Measurements from ENCODE around the gene SPINK4. TPM values are rescaled to one million over a fixed set of nuclear protein-coding genes. Genes with fewer than 3 reads are reported as not detected.

The SPINK4 gene
- total and polyA plus RNA-seq, 4 donors = not detected

GRCh38 chr9:33242609-33243134 is 2.7 kb downstream of the SPINK4 start:
- no peaks in the 10 kb centered on the region for H3K9me3 ChIP-seq (ENCODE audit: control insufficient read depth in 4 of 4, insufficient read depth in 3 of 4, low read length in 3 of 4)
- no peak overlapping the region for H3K9ac ChIP-seq (ENCODE audit: insufficient read depth in 1 of 2, low read length in 2 of 2)
- 73 to 80% methylated on average over 6 of the region's 6 CpGs for WGBS, 2 donors
- peaks cover 0 to 13% (median 3%) of the 10 kb centered on the region in 5 donors for H3K4me1 ChIP-seq (ENCODE audit: control insufficient read depth in 5 of 5, insufficient read depth in 5 of 5, low read length in 5 of 5)
- ATAC-seq (ENCODE audit: insufficient read depth, low FRiP score) (no peak), DNase-seq (peak in 1 of 3 donors; percentile 63)
- peaks cover 0 to 16% (median 0%) of the 10 kb centered on the region in 3 donors for H3K27me3 ChIP-seq (ENCODE audit: control insufficient read depth in 3 of 3, insufficient read depth in 3 of 3, low read length in 2 of 3)
- no peaks in the 10 kb centered on the region for H3K36me3 ChIP-seq (ENCODE audit: control insufficient read depth in 4 of 4, insufficient read depth in 4 of 4, low read length in 4 of 4)
- no peak overlapping the region for H3K27ac ChIP-seq (ENCODE audit: low read depth in 1 of 2, low read length in 1 of 2)
- H3K4me3 ChIP-seq = no peak overlapping the region
- TF ChIP-seq CTCF (IDR thresholded peaks at IDR 0.05; ENCODE audit: control extremely low read depth, extremely low read depth) = no peak

- no peak for ATAC-seq (ENCODE audit: insufficient read depth, low FRiP score)
- no peak for TF ChIP-seq CTCF (IDR thresholded peaks at IDR 0.05; ENCODE audit: control extremely low read depth, extremely low read depth)
- WGBS, 2 donors = 72 to 84% methylated on average over 9 of the region's 9 CpGs
These were observed 4.3 kb downstream of the SPINK4 start for GRCh38 chr9:33244137-33244784.

DNA sequence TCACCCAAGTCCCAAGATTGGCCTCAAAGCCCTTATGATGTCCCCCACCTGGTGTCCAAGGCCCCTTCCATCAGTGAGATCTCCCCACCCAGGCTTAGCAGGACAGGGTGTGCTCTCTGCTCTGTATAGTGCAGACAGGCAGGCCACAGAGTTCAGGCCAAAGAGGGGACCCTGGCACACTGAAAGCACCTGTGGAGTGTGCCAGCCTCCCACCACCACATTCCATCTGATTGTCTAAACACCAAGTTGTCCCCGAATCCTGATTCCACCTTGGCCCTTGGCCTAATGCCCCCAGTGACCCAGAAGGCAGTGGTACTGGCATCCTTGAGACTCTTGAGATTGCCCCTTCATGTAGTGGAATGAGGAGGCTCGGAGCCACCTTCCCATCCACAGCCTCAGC is 5.4 kb downstream of the SPINK4 start:
- peaks cover 0 to 9% (median 2%) of the 10 kb centered on the region in 4 donors for H3K36me3 ChIP-seq (ENCODE audit: control insufficient read depth in 4 of 4, insufficient read depth in 4 of 4, low read length in 4 of 4)
- H3K4me3 ChIP-seq = no peak overlapping the region
- H3K27ac ChIP-seq (ENCODE audit: low read depth in 1 of 2, low read length in 1 of 2) = no peak overlapping the region
- DNase-seq (no peak), ATAC-seq (ENCODE audit: insufficient read depth, low FRiP score) (no peak)
- H3K4me1 ChIP-seq (ENCODE audit: control insufficient read depth in 5 of 5, insufficient read depth in 5 of 5, low read length in 5 of 5) = peaks cover 0 to 1% (median 0%) of the 10 kb centered on the region in 5 donors
- peaks cover 0 to 16% (median 0%) of the 10 kb centered on the region in 3 donors for H3K27me3 ChIP-seq (ENCODE audit: control insufficient read depth in 3 of 3, insufficient read depth in 3 of 3, low read length in 2 of 3)
- H3K9me3 ChIP-seq (ENCODE audit: control insufficient read depth in 4 of 4, insufficient read depth in 3 of 4, low read length in 3 of 4) = no peaks in the 10 kb centered on the region
- TF ChIP-seq CTCF (IDR thresholded peaks at IDR 0.05; ENCODE audit: control extremely low read depth, extremely low read depth) = no peak
- 93 to 97% methylated on average over 2 of the region's 2 CpGs for WGBS, 2 donors
- no peak overlapping the region for H3K9ac ChIP-seq (ENCODE audit: insufficient read depth in 1 of 2, low read length in 2 of 2)

More at GRCh38 chr9:33244137-33244784, 4.3 kb downstream of the SPINK4 start:
- Histone ChIP-seq H3K36me3 (ENCODE audit: control insufficient read depth in 4 of 4, insufficient read depth in 4 of 4, low read length in 4 of 4) (peaks cover 0 to 7% (median 2%) of the 10 kb centered on the region in 4 donors), H3K27ac (ENCODE audit: low read depth in 1 of 2, low read length in 1 of 2) (no peak overlapping the region), H3K9ac (ENCODE audit: insufficient read depth in 1 of 2, low read length in 2 of 2) (no peak overlapping the region), H3K4me1 (ENCODE audit: control insufficient read depth in 5 of 5, insufficient read depth in 5 of 5, low read length in 5 of 5) (peaks cover 0 to 9% (median 3%) of the 10 kb centered on the region in 5 donors), H3K9me3 (ENCODE audit: control insufficient read depth in 4 of 4, insufficient read depth in 3 of 4, low read length in 3 of 4) (no peaks in the 10 kb centered on the region), H3K4me3 (no peak overlapping the region), H3K27me3 (ENCODE audit: control insufficient read depth in 3 of 3, insufficient read depth in 3 of 3, low read length in 2 of 3) (peaks cover 0 to 16% (median 0%) of the 10 kb centered on the region in 3 donors)
- no peak for DNase-seq

Measured in lung (tissue), 12 donors.